ENCODE data around the gene FXYD1. TPM values are rescaled to one million over a fixed set of nuclear protein-coding genes. Genes with fewer than 3 reads are reported as not detected.
A peak's percentile ranks its signal among the peaks of the same experiment; 100 is the strongest.

Gene FXYD1
- total RNA-seq, 1 donor from 2014 or later: 67.6 TPM

DNA sequence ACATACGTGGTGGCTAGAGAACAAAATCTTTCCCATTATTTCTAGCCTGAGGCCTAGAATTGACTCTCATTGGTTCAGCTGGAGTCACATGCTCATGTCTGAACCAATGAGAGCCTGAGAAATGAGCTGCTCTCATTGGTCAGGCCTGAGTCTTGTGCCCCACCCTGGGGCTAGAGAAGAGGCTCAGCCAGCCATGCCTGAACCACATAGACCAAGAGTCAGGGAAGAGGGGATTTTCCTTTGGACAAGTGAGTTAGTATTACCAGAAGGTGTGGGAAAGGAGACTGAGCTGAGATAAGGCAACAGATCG is 22.8 kb downstream of the FXYD1 start:
- Histone ChIP-seq H3K27me3 (no peaks in the 10 kb centered on the region), H3K4me3 (no peak overlapping the region), H3K27ac (no peak overlapping the region), H3K9me3 (no peaks in the 10 kb centered on the region), H3K36me3 (peaks cover 55% of the 10 kb centered on the region), H3K4me1 (no peaks in the 10 kb centered on the region)
- ATAC-seq (no peak), DNase-seq (no peak)
- intact Hi-C loops (cut with DNase I): no loop called here
- no peak for TF ChIP-seq CTCF (IDR thresholded peaks at IDR 0.05)

GRCh38 chr19:35162471-35163326 is 24.1 kb downstream of the FXYD1 start:
- intact Hi-C loops (cut with DNase I): no loop called here
- ATAC-seq (no peak), DNase-seq (no peak)
- TF ChIP-seq CTCF (IDR thresholded peaks at IDR 0.05): no peak
- H3K9me3 ChIP-seq: no peaks in the 10 kb centered on the region
- no peak overlapping the region for H3K27ac ChIP-seq
- peaks cover 7% of the 10 kb centered on the region for H3K4me1 ChIP-seq
- H3K4me3 ChIP-seq: no peak overlapping the region
- no peaks in the 10 kb centered on the region for H3K27me3 ChIP-seq
- H3K36me3 ChIP-seq: peaks cover 58% of the 10 kb centered on the region

DNA sequence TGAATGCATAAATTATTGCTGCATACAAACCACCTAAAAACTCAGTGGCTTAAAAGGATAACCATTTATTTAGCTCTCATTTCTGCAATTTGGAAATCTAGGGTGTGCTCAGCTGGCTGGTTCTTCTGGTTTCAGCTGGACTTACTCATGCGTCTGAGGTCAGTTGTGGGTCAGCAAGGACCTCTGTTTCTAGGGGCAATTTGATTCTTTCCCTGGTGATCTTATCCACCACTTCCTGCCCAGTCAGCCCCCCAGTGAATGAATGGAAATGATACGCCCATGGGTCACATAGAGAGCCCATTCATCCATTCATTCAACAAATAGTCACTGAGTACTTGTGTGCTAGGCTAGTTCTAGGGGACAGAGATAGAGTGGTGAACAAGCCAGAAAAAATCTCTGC is 25.8 kb downstream of the FXYD1 start:
- Histone ChIP-seq H3K4me3 (no peak overlapping the region), H3K27me3 (no peaks in the 10 kb centered on the region), H3K9me3 (no peaks in the 10 kb centered on the region), H3K27ac (no peak overlapping the region), H3K4me1 (peaks cover 7% of the 10 kb centered on the region), H3K36me3 (peaks cover 46% of the 10 kb centered on the region)
- intact Hi-C loops (cut with DNase I): no loop called here
- TF ChIP-seq CTCF (IDR thresholded peaks at IDR 0.05): no peak
- DNase-seq (no peak), ATAC-seq (no peak)

- Histone ChIP-seq H3K4me3 (no peak overlapping the region), H3K27ac (no peak overlapping the region), H3K36me3 (peaks cover 46% of the 10 kb centered on the region), H3K27me3 (no peaks in the 10 kb centered on the region), H3K4me1 (peaks cover 7% of the 10 kb centered on the region), H3K9me3 (no peaks in the 10 kb centered on the region)
- DNase-seq: no peak
- intact Hi-C loops (cut with DNase I): no loop called here
- ATAC-seq: no peak
- TF ChIP-seq CTCF (IDR thresholded peaks at IDR 0.05): no peak
Measured at GRCh38 chr19:35165200-35166058, 26.8 kb downstream of the FXYD1 start.

- intact Hi-C loops (cut with DNase I): no loop called here
- peaks cover 12% of the 10 kb centered on the region for H3K4me1 ChIP-seq
- H3K9me3 ChIP-seq: no peaks in the 10 kb centered on the region
- H3K27me3 ChIP-seq: no peaks in the 10 kb centered on the region
- DNase-seq: peak; percentile 22
- no peak overlapping the region for H3K4me3 ChIP-seq
- H3K27ac ChIP-seq: peak overlapping the region; percentile 30
- no peak for ATAC-seq
- H3K36me3 ChIP-seq: peaks cover 40% of the 10 kb centered on the region
- TF ChIP-seq CTCF (IDR thresholded peaks at IDR 0.05): no peak
Measured at GRCh38 chr19:35166100-35167063, 27.8 kb downstream of the FXYD1 start.

Measured in upper lobe of right lung (tissue), 1 donor.